Caco-2 (cell line): Measurements from ENCODE around the gene FIBIN. TPM values are rescaled to one million over a fixed set of nuclear protein-coding genes. Genes with fewer than 3 reads are reported as not detected.

Source experiments
- BruUV-seq: library from RNA; stranded (reverse); fragments of 400-500 nt; replicated peaks from 2 replicates; lab custom pipeline; 2021; lab: Mats Ljungman, UMichigan
- CTCF ChIA-PET: fragments of 300-600 bp; sonication (Branson Sonifier 250); formaldehyde crosslinking; loops from one replicate; lab custom pipeline; 2022; ENCODE audit warnings: antibody characterized with exemption; lab: Charles Lee
- POLR2A ChIA-PET: fragments of 300-600 bp; sonication (Branson Sonifier 250); formaldehyde crosslinking; loops from one replicate; lab custom pipeline; 2022; ENCODE audit warnings: antibody characterized with exemption; lab: Charles Lee
- DNase-seq, 2 experiments: peaks; one replicate each; pipeline versions ENCODE4 v3.0.0 to v3.0.0-alpha.2; 2020 to 2022
- H3K27me3 ChIP-seq: replicated peaks from 2 replicates; pipeline ENCODE4 v1.6.0; 2011; ENCODE audit warnings: low read length; ENCODE audit not compliant: control insufficient read depth, insufficient read depth
- H3K36me3 ChIP-seq: 2 replicates; pipeline ENCODE4 v1.5.1; 2011; ENCODE audit warnings: low read length; ENCODE audit not compliant: control insufficient read depth, insufficient read depth
- H3K4me1 ChIP-seq: fragments of 250-450 bp; sonication (Bioruptor Pico); 2 replicates; pipeline ENCODE4 v1.5.1; 2020; ENCODE audit warnings: mild to moderate bottlenecking
- H3K4me3 ChIP-seq: 2 replicates; pipeline ENCODE4 v1.5.1; 2011; ENCODE audit warnings: low read depth, mild to moderate bottlenecking, control low read depth, low read length
- H3K9me3 ChIP-seq: fragments of 250-450 bp; sonication (Bioruptor Pico); 2 replicates; pipeline ENCODE4 v1.5.1; 2020; ENCODE audit warnings: mild to moderate bottlenecking, moderate library complexity
- H3K27ac Mint-ChIP-seq: one replicate; pipeline ENCODE4 v1.8.0; 2022; ENCODE audit warnings: mixed read lengths; ENCODE audit not compliant: unreplicated experiment
- H3K27me3 Mint-ChIP-seq: one replicate; pipeline ENCODE4 v1.8.0; 2022; ENCODE audit warnings: mixed read lengths; ENCODE audit not compliant: insufficient read depth, unreplicated experiment
- H3K36me3 Mint-ChIP-seq: one replicate; pipeline ENCODE4 v1.8.0; 2022; ENCODE audit warnings: mild to moderate bottlenecking, mixed read lengths; ENCODE audit not compliant: insufficient read depth, unreplicated experiment
- H3K4me1 Mint-ChIP-seq: one replicate; pipeline ENCODE4 v1.8.0; 2022; ENCODE audit warnings: low read depth, mixed read lengths; ENCODE audit not compliant: unreplicated experiment
- H3K4me3 Mint-ChIP-seq: one replicate; pipeline ENCODE4 v1.8.0; 2022; ENCODE audit warnings: mild to moderate bottlenecking, moderate library complexity, mixed read lengths; ENCODE audit not compliant: unreplicated experiment
- H3K9me3 Mint-ChIP-seq: one replicate; pipeline ENCODE4 v1.8.0; 2022; ENCODE audit warnings: mixed read lengths; ENCODE audit not compliant: unreplicated experiment
- CTCF ChIP-seq, 2 experiments: fragments of 200-600 bp in 1 of 2; IDR thresholded peaks; 1 replicate in 1 of 2; 2 replicates in 1 of 2; pipeline versions ENCODE4 v1.5.1 to v1.8.0; 2011 to 2022; ENCODE audit warnings: antibody characterized with exemption in 1 of 2, control low read depth in 1 of 2, inconsistent platforms in 1 of 2, low read depth in 1 of 2, low read length in 1 of 2, mild to moderate bottlenecking in 1 of 2, moderate library complexity in 1 of 2; ENCODE audit not compliant: insufficient read depth in 1 of 2, severe bottlenecking in 1 of 2, unreplicated experiment in 1 of 2
- intact Hi-C: fragments of 100-400 bp; cut with micrococcal nuclease; formaldehyde crosslinking; loops from one replicate; pipeline ENCODE4 v1.10.0; 2022; ENCODE audit not compliant: unreplicated experiment
- total RNA-seq: library from RNA; stranded (reverse); gene quantifications from 2 replicates; pipeline ENCODE4 v1.2.3, GENCODE V29; 2022

The FIBIN gene
- total RNA-seq, 1 experiment from 2014 or later, result 0.16 TPM

- Mint-ChIP-seq H3K4me1 (no peaks in the 10 kb centered on the region), H3K27ac (no peak overlapping the region), H3K9me3 (no peaks in the 10 kb centered on the region), H3K4me3 (no peak overlapping the region), H3K27me3 (no peaks in the 10 kb centered on the region), H3K36me3 (no peaks in the 10 kb centered on the region)
- H3K4me1 ChIP-seq, result no peaks in the 10 kb centered on the region
- POLR2A ChIA-PET, result no interaction called here
- intact Hi-C loops, result loop anchor here (2.0 kb wide), 1 partner anchor 117 kb away; no protein-coding TSS in a partner anchor
- TF ChIP-seq CTCF (IDR thresholded peaks at IDR 0.05; ENCODE audit: insufficient read depth in 1 of 2, low read depth in 1 of 2, low read length in 1 of 2, severe bottlenecking in 1 of 2, unreplicated experiment in 1 of 2), result no peak
- CTCF ChIA-PET, result no interaction called here
- H3K9me3 ChIP-seq, result no peaks in the 10 kb centered on the region
- no peaks in the 10 kb centered on the region for H3K27me3 ChIP-seq
- no peak overlapping the region for H3K4me3 ChIP-seq
- BruUV-seq, result no TSS peak
- H3K36me3 ChIP-seq, result no peaks in the 10 kb centered on the region
- no peak for DNase-seq
Observed at GRCh38 chr11:27041141-27041899, 47.4 kb downstream of the FIBIN start.

Other genes starting within 250 kb of the FIBIN start
- not detected in 2 replicates for gene BBOX1, start 46.7 kb downstream of the FIBIN start, total RNA-seq